K562 (cell line): ENCODE results near the gene SLC25A44. TPM values are rescaled to one million over a fixed set of nuclear protein-coding genes. Genes with fewer than 3 reads are reported as not detected.

Experiments
- ATAC-seq: fragments of 200-7000 bp; cut with Tn5 transposase; 3 replicates; pipeline ENCODE4 v1.9.1; 2020; ENCODE audit warnings: moderate library complexity
- BruUV-seq: library from RNA; stranded (reverse); fragments of 400-500 nt; replicated peaks from 2 replicates; lab custom pipeline; 2021; lab: Mats Ljungman, UMichigan
- CTCF ChIA-PET: fragments of 300-600 bp; formaldehyde crosslinking; extraction: SDS; loops from one replicate; lab custom pipeline; 2021; ENCODE audit warnings: low intra/inter-chr PET ratio; lab: Yijun Ruan, JAX
- POLR2A ChIA-PET: fragments of 300-600, 350-650 bp; sonication (Branson Sonifier 250); formaldehyde crosslinking; extraction: SDS; loops from one replicate; lab custom pipeline; 2021; ENCODE audit warnings: antibody characterized with exemption, inconsistent platforms; lab: Yijun Ruan, JAX
- DNase-seq, 4 experiments: peaks; one replicate each; pipeline versions ENCODE4 v3.0.0 to v3.0.0-alpha.2; 2011 to 2018; ENCODE audit warnings: low spot score in 3 of 4, mixed read lengths in 3 of 4; ENCODE audit errors: extremely low read depth in 1 of 4
- FAIRE-seq: peaks from 2 replicates; lab custom pipeline; 2011; peaks lifted over from hg19 to GRCh38; lab: Jason Lieb, UNC
- H2AFZ ChIP-seq: 2 replicates; pipeline ENCODE4 v1.6.0; 2011; ENCODE audit warnings: low read depth, low read length, control low read depth, inconsistent platforms
- H3K27ac ChIP-seq: fragments of 200-600 bp; 3 replicates; pipeline ENCODE4 v1.8.0; 2011; ENCODE audit warnings: low read depth, mild to moderate bottlenecking, control low read depth, inconsistent platforms, low read length, moderate library complexity, mixed read lengths; ENCODE audit errors: extremely low read depth
- H3K27me3 ChIP-seq, 2 experiments: fragments of 300-600 bp in 1 of 2; 2 replicates in 1 of 2; 3 replicates in 1 of 2; pipeline versions ENCODE4 v1.6.0 to v1.8.0; 2011; ENCODE audit warnings: inconsistent platforms in 2 of 2, low read length in 2 of 2, mild to moderate bottlenecking in 1 of 2, mixed read lengths in 1 of 2, moderate library complexity in 1 of 2; ENCODE audit not compliant: control insufficient read depth in 2 of 2, insufficient read depth in 2 of 2
- H3K36me3 ChIP-seq: fragments of 300-600 bp; 3 replicates; pipeline ENCODE4 v1.8.0; 2011; ENCODE audit warnings: mild to moderate bottlenecking, low read length, inconsistent platforms; ENCODE audit not compliant: control insufficient read depth, insufficient read depth
- H3K4me1 ChIP-seq, 2 experiments: fragments of 200-600 bp in 1 of 2; replicated peaks in 1 of 2; 2 replicates in 1 of 2; 3 replicates in 1 of 2; pipeline versions ENCODE4 v1.5.1 to v1.8.0; 2011; ENCODE audit warnings: inconsistent platforms in 2 of 2, low read length in 2 of 2, mild to moderate bottlenecking in 1 of 2, mixed read lengths in 1 of 2, moderate library complexity in 1 of 2; ENCODE audit not compliant: control insufficient read depth in 2 of 2, insufficient read depth in 2 of 2
- H3K4me2 ChIP-seq: 2 replicates; pipeline ENCODE4 v1.6.1; 2011; ENCODE audit warnings: low read length, control low read depth, inconsistent platforms, mixed read lengths; ENCODE audit not compliant: insufficient read depth
- H3K4me3 ChIP-seq: fragments of 200-600 bp; sonication (generic), shearing (Covaris generic); 2 replicates; pipeline ENCODE4 v1.5.1; 2016; ENCODE audit warnings: control low read depth, inconsistent platforms
- H3K79me2 ChIP-seq: fragments of 200-600 bp; 3 replicates; pipeline ENCODE4 v1.8.0; 2011; ENCODE audit warnings: low read length, inconsistent platforms; ENCODE audit not compliant: control insufficient read depth, insufficient read depth
- H3K9ac ChIP-seq, 2 experiments: 2 replicates each; pipeline versions ENCODE4 v1.6.0 to v1.6.1; 2011; ENCODE audit warnings: low read depth in 2 of 2, low read length in 2 of 2, control low read depth in 1 of 2, inconsistent platforms in 1 of 2, mild to moderate bottlenecking in 1 of 2, mixed read lengths in 1 of 2; ENCODE audit not compliant: insufficient read depth in 1 of 2
- H3K9me1 ChIP-seq: one replicate; pipeline ENCODE4 v1.6.0; 2011; ENCODE audit warnings: inconsistent platforms, mild to moderate bottlenecking, low read length, moderate library complexity; ENCODE audit not compliant: control insufficient read depth, insufficient read depth
- H3K9me3 ChIP-seq: replicated peaks from 2 replicates; pipeline ENCODE4 v1.5.1; 2011; ENCODE audit warnings: low read depth, low read length, inconsistent platforms; ENCODE audit not compliant: control insufficient read depth, insufficient read depth
- H4K20me1 ChIP-seq: replicated peaks from 2 replicates; pipeline ENCODE4 v1.6.1; 2011; ENCODE audit warnings: low read length, inconsistent platforms, mixed read lengths; ENCODE audit not compliant: control insufficient read depth, insufficient read depth
- POLR2AphosphoS5 ChIP-seq: IDR thresholded peaks from 2 replicates; pipeline ENCODE4 v1.6.1; 2011; ENCODE audit warnings: mild to moderate bottlenecking, low read depth, low read length, moderate library complexity; ENCODE audit not compliant: control insufficient read depth, insufficient read depth
- RBFOX2 ChIP-seq: fragments of 200-400 bp; formaldehyde crosslinking; IDR thresholded peaks from 2 replicates; pipeline ENCODE4 v1.6.1; 2017; ENCODE audit warnings: low read depth, mild to moderate bottlenecking, low read length, moderate library complexity
- SUPT5H ChIP-seq: fragments of 450-650 bp; IDR thresholded peaks from 2 replicates; pipeline ENCODE4 v1.6.1; 2016
- THRAP3 ChIP-seq: fragments of 450-650 bp; IDR thresholded peaks from 2 replicates; pipeline ENCODE4 v1.6.1; 2016; ENCODE audit warnings: mild to moderate bottlenecking, inconsistent platforms, borderline replicate concordance
- ZNF740 ChIP-seq, 3 experiments: fragments of 200-800 bp in 1 of 3; sonication (Bioruptor generic) in 1 of 3; sonication (generic) in 1 of 3; formaldehyde crosslinking in 1 of 3; IDR thresholded peaks; 2 replicates each; pipeline versions ENCODE4 v1.6.1 to v1.8.0; 2016 to 2022; ENCODE audit warnings: mild to moderate bottlenecking in 2 of 3, missing compliant biosample characterization in 2 of 3, missing genetic modification characterization in 2 of 3, missing genetic modification reagents in 1 of 3
- WGBS: fragments of 100-300 bp; shearing (Covaris generic); methylation state at CpG from one replicate; pipeline ENCODE4 v1.1.6; 2016; ENCODE audit warnings: low coverage, mixed read lengths; ENCODE audit not compliant: insufficient coverage; ENCODE audit errors: missing lambda C conversion rate; 5-methylcytosine and 5-hydroxymethylcytosine counted together
- in situ Hi-C: fragments of 300-500 bp; cut with MboI; formaldehyde crosslinking; loops from 4 replicates; pipeline ENCODE4 v1.15.0; 2018; ENCODE audit warnings: inconsistent platforms, mixed read lengths
- intact Hi-C: fragments of 100-400 bp; cut with micrococcal nuclease; formaldehyde crosslinking; loops from 2 replicates; pipeline ENCODE4 v1.14.2; 2022
- polyA plus RNA-seq, 8 experiments: library from polyadenylated mRNA; depleted of rRNA in 4 of 8; stranded (reverse) in 5 of 8; unstranded in 3 of 8; fragments of >200 nt; fragmentation: Nextera tagmentation in 2 of 8; fragmentation: Illumina TruSeq in 1 of 8; extraction: Ambion mirVana in 2 of 8; extraction: Trizol in 1 of 8; gene quantifications; 2 replicates each; pipeline versions ENCODE4 v1.2.1 to v1.2.3, GENCODE V29; 2011 to 2014; ENCODE audit warnings: inconsistent platforms in 1 of 8, missing spikeins in 1 of 8
- total RNA-seq, 7 experiments: library from RNA; depleted of rRNA in 6 of 7; stranded (reverse); fragments of >200 nt in 6 of 7; fragmentation: Illumina TruSeq in 2 of 7; extraction: Trizol in 2 of 7; gene quantifications; 2 replicates each; pipeline versions ENCODE4 v1.2.1 to v1.2.3, GENCODE V29; 2011 to 2021; ENCODE audit warnings: low replicate concordance in 1 of 7

SLC25A44 gene
- total and polyA plus RNA-seq, 9 of the 15 experiments (the other 6 are each of a cell fraction or from before 2014, with no cell fraction given): 4.4 to 22.8 (median 12.5) TPM

- TF ChIP-seq RBFOX2 (0 out of 2 replicates have a peak, but pooled peaks have one; percentile 26), THRAP3 (no peak)
- Histone ChIP-seq H3K4me1 (peaks cover 0 to 24% of the 10 kb centered on the region in 2 experiments; a peak in 3 of 5 replicates), H2AFZ (no peak overlapping the region), H3K4me2 (no peak overlapping the region), H3K79me2 (no peaks in the 10 kb centered on the region), H4K20me1 (no peaks in the 10 kb centered on the region), H3K4me3 (no peak overlapping the region), H3K9me3 (no peaks in the 10 kb centered on the region), H3K36me3 (peaks cover 69% of the 10 kb centered on the region; the same call in 2 of the 3 replicates), H3K27ac (no peak overlapping the region), H3K9me1 (no peaks in the 10 kb centered on the region), H3K27me3 (no peaks in the 10 kb centered on the region), H3K9ac (peak overlapping the region in 1 of 2 experiments; percentile 65; a peak in 2 of 4 replicates)
- CTCF ChIA-PET: no interaction called here
- WGBS: 62% methylated on average over 3 of the region's 3 CpGs
- ATAC-seq: no peak
- POLR2A ChIA-PET: interaction anchor here (0.6 to 1.6 kb wide), 9 partner anchors 9 to 274 kb away, joined by 3 to 7 read pairs (median 3); partner anchors contain the start of genes BGLAP, PMF1 and SMG5
- no TSS peak for BruUV-seq
- in situ Hi-C loops (no loop called here), intact Hi-C loops (no loop called here)
- no peak for FAIRE-seq
- no peak for DNase-seq
Observed at GRCh38 chr1:156251527-156251926, 57.6 kb downstream of the SLC25A44 start.

- Histone ChIP-seq H3K9me1 (no peaks in the 10 kb centered on the region), H3K9ac (no peak overlapping the region), H3K4me2 (no peak overlapping the region), H3K4me1 (peaks cover 10 to 15% of the 10 kb centered on the region in 2 experiments; a peak in 4 of 5 replicates), H3K27ac (no peak overlapping the region), H3K27me3 (no peaks in the 10 kb centered on the region), H3K4me3 (no peak overlapping the region), H3K36me3 (peaks cover 87% of the 10 kb centered on the region), H3K79me2 (no peaks in the 10 kb centered on the region), H3K9me3 (no peaks in the 10 kb centered on the region), H2AFZ (no peak overlapping the region), H4K20me1 (no peaks in the 10 kb centered on the region)
- TF ChIP-seq ZNF740 (CRISPR knock-in tag; IDR thresholded peaks at IDR 0.05): no peak
- TF ChIP-seq ZNF740 (tag; IDR thresholded peaks at IDR 0.05): no peak
- TF ChIP-seq POLR2AphosphoS5: 0 out of 2 replicates have a peak, but pooled peaks have one; percentile 2
- TF ChIP-seq SUPT5H: peak; percentile 21; the same call in 1 of the 2 replicates
- CTCF ChIA-PET: no interaction called here
- WGBS: 90% methylated on average over 3 of the region's 3 CpGs
- no peak for FAIRE-seq
- POLR2A ChIA-PET: interaction anchor here (0.6 to 1.7 kb wide), 5 partner anchors 8 to 30 kb away, joined by 3 read pairs; no protein-coding TSS in a partner anchor
- in situ Hi-C loops (no loop called here), intact Hi-C loops (no loop called here)
- no peak for ATAC-seq
- BruUV-seq: no TSS peak
- DNase-seq: no peak
Observed at GRCh38 chr1:156253634-156254033, 59.7 kb downstream of the SLC25A44 start.
